HG03135 (cell line): ENCODE data around the gene NHSL1.

ENCODE experiments used
- ATAC-seq: cut with Tn5 transposase; IDR thresholded peaks from one replicate; pipeline ENCODE4 v1.9.1; 2021; ENCODE audit warnings: mild to moderate bottlenecking, moderate library complexity; ENCODE audit not compliant: unreplicated experiment

NHSL1 gene

DNA sequence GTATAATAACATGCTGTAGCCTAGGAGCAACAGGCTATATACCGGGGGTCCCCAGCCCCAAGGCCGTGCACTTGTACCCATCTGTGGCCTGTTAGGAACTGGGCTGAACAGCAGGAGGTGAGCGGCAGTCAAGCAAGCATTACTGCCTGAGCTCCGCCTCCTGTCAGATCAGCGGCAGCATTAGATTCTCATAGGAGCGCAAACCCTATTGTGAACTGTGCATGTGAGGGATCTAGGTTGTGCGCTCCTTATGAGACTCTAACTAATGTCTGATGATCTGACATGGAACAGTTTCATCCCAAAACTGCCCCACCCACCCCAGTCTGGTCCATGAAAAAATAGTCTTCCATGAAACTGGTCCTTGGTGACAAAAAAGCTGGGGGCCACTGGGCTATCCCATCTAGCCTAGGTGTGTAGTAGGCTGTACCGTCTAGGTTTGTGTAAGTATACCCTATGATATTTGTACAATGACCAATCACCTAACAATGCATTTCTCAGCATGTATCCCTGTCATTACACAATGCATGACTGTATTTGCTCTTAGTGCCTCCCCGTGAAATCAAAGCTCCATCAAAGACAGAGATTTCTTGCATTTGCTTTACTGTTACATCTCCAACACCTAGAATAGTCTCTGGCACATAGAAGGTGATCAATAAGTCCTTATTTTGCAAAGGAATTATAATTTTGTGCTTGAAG is 30.8 kb downstream of the NHSL1 start:
- no peak for ATAC-seq

DNA sequence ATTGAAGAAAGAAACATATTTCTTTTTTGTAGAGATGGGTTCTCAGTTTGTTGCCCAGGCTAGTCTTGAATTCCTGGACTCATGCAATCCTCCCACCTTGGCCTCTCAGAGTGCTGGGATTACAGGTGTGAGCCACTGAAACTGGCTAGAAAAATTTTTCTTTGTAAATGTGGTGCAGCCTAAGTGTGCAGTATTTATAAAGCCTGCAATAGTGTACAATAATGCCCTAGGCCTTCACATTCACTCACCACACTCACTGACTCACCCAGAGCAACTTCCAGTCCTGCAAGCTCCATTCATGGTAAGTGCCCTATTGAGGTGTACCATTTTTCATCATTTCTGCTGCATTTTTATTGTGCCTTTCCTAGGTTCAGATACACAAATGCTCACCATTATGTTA is 31.4 kb downstream of the NHSL1 start:
- no peak for ATAC-seq

DNA sequence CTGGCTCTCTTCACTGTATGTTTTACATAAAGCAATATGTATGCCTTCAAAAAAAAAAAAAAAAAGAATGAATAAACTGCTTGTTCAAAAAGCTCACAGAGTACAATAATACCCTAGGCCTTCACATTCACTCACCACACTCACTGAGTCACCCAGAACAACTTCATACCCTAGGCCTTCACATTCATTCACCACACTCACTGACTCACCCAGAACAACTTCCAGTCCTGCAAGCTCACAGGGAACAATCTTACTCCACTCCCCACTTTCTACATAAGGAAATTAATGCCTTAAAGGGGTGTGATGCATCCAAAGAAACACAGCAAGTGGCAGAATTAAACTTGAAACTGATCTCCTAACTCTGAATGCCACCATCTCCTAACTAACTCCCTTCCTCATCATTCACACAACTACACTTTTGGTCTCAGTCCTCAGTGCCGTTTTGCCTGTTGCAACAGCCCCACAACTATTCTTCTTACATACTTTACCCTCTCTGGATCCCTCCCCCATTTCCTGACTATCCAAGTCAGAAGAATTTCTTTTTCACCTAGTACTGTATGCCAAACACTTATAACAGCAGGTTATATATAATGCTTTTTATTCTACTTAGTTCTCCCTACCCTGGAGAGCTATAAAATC is 34.2 kb downstream of the NHSL1 start:
- no peak for ATAC-seq

- ATAC-seq: no peak
Measured at GRCh38 chr6:138464085-138464484, 35.2 kb downstream of the NHSL1 start.

GRCh38 chr6:138461647-138462046 is 37.6 kb downstream of the NHSL1 start:
- ATAC-seq: no peak

- peak; percentile 2 for ATAC-seq
Measured at GRCh38 chr6:138456401-138456790, 42.9 kb downstream of the NHSL1 start.

DNA sequence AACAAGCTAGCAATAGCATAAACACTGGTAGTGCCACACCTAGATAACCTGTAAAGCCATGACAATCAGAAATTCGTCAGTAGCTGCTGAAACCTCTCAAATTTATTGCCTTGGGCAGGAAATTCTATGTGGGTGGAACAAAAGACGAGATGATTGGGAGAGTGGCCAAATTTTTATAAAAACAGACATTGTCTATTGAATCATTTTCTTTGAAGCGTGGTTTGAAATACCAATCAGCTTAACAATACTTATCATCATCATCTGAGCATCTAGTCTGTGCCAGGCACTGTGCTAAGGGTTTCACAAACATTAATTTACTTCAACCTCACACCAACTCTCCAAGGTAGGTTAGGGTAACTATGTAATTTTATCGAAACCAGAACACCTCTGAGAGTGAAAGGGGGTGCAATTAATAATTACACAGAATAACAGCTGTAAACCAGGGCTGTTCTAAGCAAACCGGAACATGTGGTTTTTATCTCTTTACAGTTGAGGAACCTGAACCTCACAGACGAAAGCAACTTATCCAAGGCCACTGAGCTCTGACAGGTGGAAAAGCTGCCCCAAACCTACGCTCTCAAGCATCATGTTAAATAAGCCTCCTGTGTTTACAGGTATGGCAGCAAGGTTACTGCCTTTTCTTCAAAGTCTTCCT is 43.4 kb downstream of the NHSL1 start:
- ATAC-seq: peak; percentile 97

GRCh38 chr6:138454981-138455706 is 44.1 kb downstream of the NHSL1 start:
- no peak for ATAC-seq

DNA sequence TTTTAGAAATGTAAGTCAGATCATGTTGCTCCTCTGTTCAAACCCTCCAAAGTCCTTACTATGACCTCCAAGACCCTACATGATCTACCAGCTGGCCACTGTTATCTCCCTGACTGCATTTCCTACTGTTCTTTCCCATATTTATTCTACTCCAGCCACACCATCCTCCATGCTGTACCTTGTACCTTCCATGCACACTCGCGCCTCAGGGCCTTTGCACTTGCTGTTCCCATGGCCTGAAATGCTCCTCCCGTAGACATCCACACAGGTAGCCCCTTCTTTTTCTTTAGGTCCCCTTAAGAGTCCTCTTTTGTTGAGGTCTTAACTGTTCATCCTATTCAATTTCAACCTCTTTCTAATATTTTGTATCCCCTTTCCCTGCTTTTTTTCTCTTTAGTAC is 48.3 kb downstream of the NHSL1 start:
- ATAC-seq: no peak

GRCh38 chr6:138450445-138450844 is 48.8 kb downstream of the NHSL1 start:
- no peak for ATAC-seq

- ATAC-seq: no peak
Measured at GRCh38 chr6:138446821-138447220, 52.5 kb downstream of the NHSL1 start.

DNA sequence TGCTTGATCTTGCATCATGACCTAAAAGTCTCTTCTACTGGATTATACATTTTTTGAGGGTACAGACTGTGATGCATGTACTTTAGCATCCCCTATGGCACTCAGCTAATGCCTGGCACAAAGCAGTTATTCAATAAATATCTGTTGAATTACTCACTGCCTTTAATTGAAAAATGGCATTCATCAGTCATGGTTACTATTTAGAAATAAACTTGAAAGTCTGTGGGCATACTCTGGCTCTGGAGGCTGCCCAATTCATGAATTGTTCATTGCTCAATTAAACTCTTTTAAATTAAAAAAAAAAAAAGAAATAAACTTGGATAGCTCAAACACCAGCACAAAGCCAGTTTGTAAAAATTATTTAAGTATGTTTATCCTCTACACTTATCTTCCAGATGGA is 55.3 kb downstream of the NHSL1 start:
- no peak for ATAC-seq

- ATAC-seq: no peak
Measured at GRCh38 chr6:138442663-138443062, 56.6 kb downstream of the NHSL1 start.

- ATAC-seq: no peak
Measured at GRCh38 chr6:138441965-138442364, 57.3 kb downstream of the NHSL1 start.

- no peak for ATAC-seq
Measured at GRCh38 chr6:138440758-138441357, 58.4 kb downstream of the NHSL1 start.

- ATAC-seq: no peak
Measured at GRCh38 chr6:138440296-138440695, 59.0 kb downstream of the NHSL1 start.

- no peak for ATAC-seq
Measured at GRCh38 chr6:138439546-138439945, 59.7 kb downstream of the NHSL1 start.

- no peak for ATAC-seq
Measured at GRCh38 chr6:138434925-138435324, 64.4 kb downstream of the NHSL1 start.

GRCh38 chr6:138434096-138434495 is 65.2 kb downstream of the NHSL1 start:
- no peak for ATAC-seq

DNA sequence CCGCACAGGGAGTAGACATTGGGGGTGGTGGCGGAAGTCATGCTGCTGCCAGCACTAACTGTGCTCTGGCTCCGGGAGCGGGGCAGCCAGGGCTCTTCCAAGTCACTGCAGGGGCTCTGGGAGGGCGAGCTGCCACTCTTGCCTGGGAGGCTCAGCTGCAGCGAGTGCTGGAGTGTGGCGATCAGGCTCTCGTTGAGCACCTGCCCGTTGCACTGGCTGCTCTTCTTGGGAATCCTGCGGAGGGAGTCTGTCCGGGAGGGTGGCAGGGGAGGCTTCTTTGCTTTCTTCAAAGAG is 67.3 kb downstream of the NHSL1 start:
- no peak for ATAC-seq

DNA sequence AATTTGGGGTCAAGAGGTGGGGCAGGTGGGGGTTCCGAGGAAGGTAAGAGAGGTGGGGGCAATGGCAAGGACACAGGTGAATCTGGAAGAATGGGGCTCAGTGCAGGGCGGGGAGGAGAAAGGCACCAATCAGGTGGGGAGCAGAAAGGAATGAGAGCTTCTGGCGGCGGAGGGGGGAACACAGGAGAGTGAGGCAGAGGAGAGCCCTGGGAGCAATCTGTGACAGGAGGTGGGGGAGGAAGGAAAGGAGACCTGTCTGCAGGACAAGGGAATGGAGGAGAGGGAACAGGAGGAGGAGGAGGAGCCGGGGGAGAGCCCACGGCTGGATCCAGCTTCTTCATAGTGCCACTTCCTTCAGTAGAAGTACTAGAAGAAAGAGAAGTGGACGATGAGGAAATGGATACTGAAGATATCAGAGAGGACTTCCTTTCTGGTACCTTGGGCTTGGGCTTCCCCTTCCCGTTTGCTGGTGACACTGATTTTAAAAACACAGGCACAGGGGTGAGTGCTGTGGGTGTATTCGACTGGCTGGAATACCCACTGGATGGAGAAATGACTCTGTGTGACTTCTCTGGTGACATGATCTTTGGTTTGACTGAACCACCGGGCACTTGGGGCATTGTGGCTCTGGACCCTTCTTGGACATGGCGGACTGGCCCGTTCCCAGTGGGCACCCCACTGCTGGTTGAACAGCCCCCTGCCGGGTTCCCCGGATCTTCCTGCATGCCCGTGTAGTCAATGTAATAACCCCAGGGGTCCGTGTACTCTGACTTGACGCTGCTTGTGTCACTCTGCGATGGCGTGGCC is 67.8 kb downstream of the NHSL1 start:
- ATAC-seq: no peak
